PC-9 (cell line): ENCODE data around the gene LCLAT1. TPM values are rescaled to one million over a fixed set of nuclear protein-coding genes. Genes with fewer than 3 reads are reported as not detected.

Experiments
- BruUV-seq: library from RNA; stranded (reverse); fragments of 400-500 nt; replicated peaks from 2 replicates; lab custom pipeline; 2021; lab: Mats Ljungman, UMichigan
- CTCF ChIA-PET: fragments of 300-600 bp; sonication (Branson Sonifier 250); formaldehyde crosslinking; loops from one replicate; lab custom pipeline; 2022; ENCODE audit warnings: antibody characterized with exemption; lab: Charles Lee
- POLR2A ChIA-PET: fragments of 300-600 bp; sonication (Branson Sonifier 250); formaldehyde crosslinking; loops from one replicate; lab custom pipeline; 2022; ENCODE audit warnings: antibody characterized with exemption; ENCODE audit not compliant: unreplicated experiment; lab: Charles Lee
- DNase-seq, 2 experiments: peaks; one replicate each; pipeline versions ENCODE4 v3.0.0 to v3.0.0-alpha.2; 2015 to 2022; ENCODE audit warnings: mixed read lengths in 1 of 2
- H2AFZ ChIP-seq: fragments of 200-600 bp; sonication (generic); 2 replicates; pipeline ENCODE4 v1.8.1; 2017; ENCODE audit warnings: antibody characterized with exemption
- H3F3A ChIP-seq: fragments of 200-600 bp; sonication (generic); 2 replicates; pipeline ENCODE4 v1.8.1; 2017; ENCODE audit warnings: antibody characterized with exemption, mild to moderate bottlenecking, low read depth; ENCODE audit not compliant: insufficient read depth
- H3K27ac ChIP-seq: fragments of 200-600 bp; sonication (generic); 2 replicates; pipeline ENCODE4 v1.6.1; 2016; ENCODE audit warnings: mixed run types
- H3K27me3 ChIP-seq: fragments of 200-600 bp; sonication (generic); 2 replicates; pipeline ENCODE4 v1.6.1; 2016; ENCODE audit warnings: low read depth, mixed run types; ENCODE audit not compliant: insufficient read depth
- H3K36me3 ChIP-seq: fragments of 200-600 bp; sonication (generic); 2 replicates; pipeline ENCODE4 v1.6.1; 2016; ENCODE audit warnings: low read depth, mixed run types
- H3K4me1 ChIP-seq: fragments of 200-600 bp; sonication (generic); replicated peaks from 2 replicates; pipeline ENCODE4 v1.6.1; 2016; ENCODE audit warnings: mixed run types; ENCODE audit not compliant: insufficient read depth
- H3K4me2 ChIP-seq: fragments of 200-600 bp; sonication (generic); 2 replicates; pipeline ENCODE4 v1.6.1; 2017; ENCODE audit warnings: mixed run types
- H3K4me3 ChIP-seq: fragments of 200-600 bp; sonication (generic); 2 replicates; pipeline ENCODE4 v1.6.1; 2016; ENCODE audit warnings: mixed run types
- H3K79me2 ChIP-seq: fragments of 200-600 bp; sonication (generic); 2 replicates; pipeline ENCODE4 v1.6.1; 2017; ENCODE audit warnings: low read depth, mixed run types
- H3K9me2 ChIP-seq: fragments of 200-600 bp; sonication (generic); 2 replicates; pipeline ENCODE4 v1.8.1; 2017; ENCODE audit warnings: mild to moderate bottlenecking; ENCODE audit not compliant: insufficient read depth
- H3K9me3 ChIP-seq: fragments of 200-600 bp; sonication (generic); 2 replicates; pipeline ENCODE4 v1.8.1; 2016; ENCODE audit warnings: low read depth; ENCODE audit not compliant: insufficient read depth
- H4K20me1 ChIP-seq: fragments of 200-600 bp; sonication (generic); 2 replicates; pipeline ENCODE4 v1.8.1; 2017; ENCODE audit not compliant: insufficient read depth
- EZH2 ChIP-seq: fragments of 200-600 bp; sonication (generic); IDR thresholded peaks from 2 replicates; pipeline ENCODE4 v1.8.0; 2017; ENCODE audit warnings: antibody characterized with exemption, low read depth
- intact Hi-C: fragments of 100-400 bp; cut with micrococcal nuclease; formaldehyde crosslinking; loops from one replicate; pipeline ENCODE4 v1.10.0; 2022; ENCODE audit not compliant: unreplicated experiment
- total RNA-seq: library from RNA; stranded (reverse); gene quantifications from 2 replicates; pipeline ENCODE4 v1.2.3, GENCODE V29; 2021
- TF ChIP-seq, protein P1 (sequence below): fragments of 200-600 bp; sonication (generic); conservative IDR thresholded peaks from 2 replicates; pipeline ENCODE4 v1.6.1; 2017; ENCODE audit warnings: mixed run types, antibody characterized with exemption, mild to moderate bottlenecking, moderate library complexity

LCLAT1 gene
- total RNA-seq, 1 experiment from 2014 or later = 35.7 TPM

DNA sequence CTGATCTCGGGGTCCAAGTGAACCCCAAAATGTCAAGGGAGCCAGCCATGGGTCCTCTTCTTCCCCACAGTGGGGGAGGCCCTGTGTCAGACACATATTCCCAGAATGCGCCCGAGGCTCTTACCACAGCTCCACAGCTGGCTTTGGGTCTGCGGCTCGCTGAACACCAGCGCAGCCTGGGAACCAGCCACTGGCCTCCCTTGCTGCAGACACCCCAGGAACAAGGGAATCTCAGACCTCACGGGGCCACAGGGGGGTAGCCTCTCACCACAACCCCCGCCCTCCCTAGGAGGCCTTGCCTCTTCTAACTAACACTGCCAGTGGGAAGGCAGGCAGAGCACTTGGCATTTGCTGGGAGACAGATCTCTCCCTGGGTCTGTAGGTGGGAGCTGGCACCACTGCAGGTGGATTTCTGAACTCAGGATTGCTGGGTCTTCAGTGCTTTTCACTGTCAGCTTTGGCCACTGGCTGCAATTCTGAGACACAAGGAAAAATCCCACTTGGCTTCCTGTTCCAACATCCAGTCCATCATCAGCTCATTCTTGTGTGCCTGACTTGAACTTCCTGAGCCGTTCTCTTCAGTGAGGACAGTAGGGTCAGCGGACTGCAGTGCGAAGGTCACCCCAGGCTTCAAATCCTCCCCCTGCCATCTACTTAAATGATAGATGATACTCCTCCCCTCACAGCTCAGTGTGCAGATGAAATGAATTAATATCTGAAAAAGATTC is 231.5 kb downstream of the LCLAT1 start:
- intact Hi-C loops = no loop called here

GRCh38 chr2:30679426-30680088 is 232.5 kb downstream of the LCLAT1 start:
- DNase-seq = no peak
- Histone ChIP-seq H3K27me3 (no peaks in the 10 kb centered on the region), H2AFZ (no peak overlapping the region), H3K27ac (no peak overlapping the region), H3F3A (no peaks in the 10 kb centered on the region), H4K20me1 (no peaks in the 10 kb centered on the region), H3K4me3 (no peak overlapping the region), H3K79me2 (no peaks in the 10 kb centered on the region), H3K4me2 (no peak overlapping the region), H3K36me3 (no peaks in the 10 kb centered on the region), H3K9me3 (no peaks in the 10 kb centered on the region), H3K4me1 (no peaks in the 10 kb centered on the region), H3K9me2 (no peaks in the 10 kb centered on the region)
- POLR2A ChIA-PET = no interaction called here
- no peak for TF ChIP-seq EZH2
- TF ChIP-seq, protein P1, sequence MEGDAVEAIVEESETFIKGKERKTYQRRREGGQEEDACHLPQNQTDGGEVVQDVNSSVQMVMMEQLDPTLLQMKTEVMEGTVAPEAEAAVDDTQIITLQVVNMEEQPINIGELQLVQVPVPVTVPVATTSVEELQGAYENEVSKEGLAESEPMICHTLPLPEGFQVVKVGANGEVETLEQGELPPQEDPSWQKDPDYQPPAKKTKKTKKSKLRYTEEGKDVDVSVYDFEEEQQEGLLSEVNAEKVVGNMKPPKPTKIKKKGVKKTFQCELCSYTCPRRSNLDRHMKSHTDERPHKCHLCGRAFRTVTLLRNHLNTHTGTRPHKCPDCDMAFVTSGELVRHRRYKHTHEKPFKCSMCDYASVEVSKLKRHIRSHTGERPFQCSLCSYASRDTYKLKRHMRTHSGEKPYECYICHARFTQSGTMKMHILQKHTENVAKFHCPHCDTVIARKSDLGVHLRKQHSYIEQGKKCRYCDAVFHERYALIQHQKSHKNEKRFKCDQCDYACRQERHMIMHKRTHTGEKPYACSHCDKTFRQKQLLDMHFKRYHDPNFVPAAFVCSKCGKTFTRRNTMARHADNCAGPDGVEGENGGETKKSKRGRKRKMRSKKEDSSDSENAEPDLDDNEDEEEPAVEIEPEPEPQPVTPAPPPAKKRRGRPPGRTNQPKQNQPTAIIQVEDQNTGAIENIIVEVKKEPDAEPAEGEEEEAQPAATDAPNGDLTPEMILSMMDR = no peak
- intact Hi-C loops = no loop called here
- CTCF ChIA-PET = no interaction called here
- no TSS peak for BruUV-seq

More for the DNA sequence above, 231.5 kb downstream of the LCLAT1 start:
- Histone ChIP-seq H3K4me1 (no peaks in the 10 kb centered on the region), H3K27ac (no peak overlapping the region), H3K36me3 (no peaks in the 10 kb centered on the region), H3K79me2 (no peaks in the 10 kb centered on the region), H4K20me1 (no peaks in the 10 kb centered on the region), H3K4me3 (no peak overlapping the region), H3K9me3 (no peaks in the 10 kb centered on the region), H2AFZ (no peak overlapping the region), H3K9me2 (no peaks in the 10 kb centered on the region), H3K4me2 (no peak overlapping the region), H3F3A (no peaks in the 10 kb centered on the region), H3K27me3 (no peaks in the 10 kb centered on the region)
- no peak for DNase-seq
- TF ChIP-seq, protein P1 = no peak
- TF ChIP-seq EZH2 = no peak
- POLR2A ChIA-PET = no interaction called here
- CTCF ChIA-PET = no interaction called here
- BruUV-seq = no TSS peak

GRCh38 chr2:30680121-30680520 is 233.1 kb downstream of the LCLAT1 start:
- intact Hi-C loops = no loop called here
- ChIA-PET CTCF (no interaction called here), POLR2A (no interaction called here)
- H3K36me3 ChIP-seq = no peaks in the 10 kb centered on the region
- no peak overlapping the region for H3K4me2 ChIP-seq
- no peaks in the 10 kb centered on the region for H3K9me2 ChIP-seq
- BruUV-seq = no TSS peak
- no peaks in the 10 kb centered on the region for H3K27me3 ChIP-seq
- DNase-seq = no peak
- H4K20me1 ChIP-seq = no peaks in the 10 kb centered on the region
- H3K9me3 ChIP-seq = no peaks in the 10 kb centered on the region
- no peak overlapping the region for H2AFZ ChIP-seq
- no peaks in the 10 kb centered on the region for H3F3A ChIP-seq
- TF ChIP-seq EZH2 = no peak
- TF ChIP-seq, protein P1 = no peak
- no peaks in the 10 kb centered on the region for H3K79me2 ChIP-seq
- no peak overlapping the region for H3K4me3 ChIP-seq
- no peak overlapping the region for H3K27ac ChIP-seq
- H3K4me1 ChIP-seq = no peaks in the 10 kb centered on the region
